Fibroblast of skin of back (primary cell): ENCODE data around the gene BHMT2.

Experiments used
- DNase-seq: peaks from one replicate; pipeline ENCODE4 v3.0.0-alpha.2; 2013

Gene BHMT2

GRCh38 chr5:79122973-79123372, 53.4 kb downstream of the BHMT2 start:
- no peak for DNase-seq

GRCh38 chr5:79124607-79125006, 55.0 kb downstream of the BHMT2 start:
- DNase-seq = no peak

GRCh38 chr5:79130781-79131180, 61.2 kb downstream of the BHMT2 start:
- DNase-seq = no peak

DNA sequence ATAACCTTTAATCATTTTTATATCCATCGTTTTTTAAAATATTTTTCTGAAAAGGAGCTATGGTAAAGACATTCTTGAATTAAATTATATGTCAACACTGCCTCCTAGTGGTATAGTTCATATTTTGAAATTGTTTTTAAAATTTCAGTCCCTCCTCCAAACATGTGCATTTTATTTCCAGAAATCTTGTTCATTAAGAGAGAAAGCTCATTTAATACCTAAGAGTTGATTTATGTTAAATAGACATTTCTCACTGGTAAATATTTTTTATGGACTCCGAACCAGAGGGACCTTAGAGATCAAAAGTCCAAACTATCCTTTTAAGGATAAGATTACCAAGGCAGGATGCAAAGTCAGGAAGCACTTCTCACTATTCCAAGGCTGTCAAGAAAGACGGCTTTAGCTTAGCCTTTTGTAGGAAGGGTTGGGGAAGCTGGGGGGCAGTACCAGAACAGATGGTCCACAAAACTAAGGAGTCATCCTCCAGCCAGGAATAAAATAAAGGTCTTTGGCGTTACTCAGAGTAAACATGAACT, 63.6 kb downstream of the BHMT2 start:
- peak; percentile 50 for DNase-seq

GRCh38 chr5:79133657-79134451, 64.3 kb downstream of the BHMT2 start:
- peak; percentile 86 for DNase-seq

GRCh38 chr5:79135790-79136553, 66.4 kb downstream of the BHMT2 start:
- no peak for DNase-seq

GRCh38 chr5:79136618-79137017, 67.1 kb downstream of the BHMT2 start:
- DNase-seq = no peak
